Activated CD4-positive, CD25-positive, alpha-beta regulatory T cell treated with anti-CD3 and anti-CD28 coated beads, Interleukin-2, amount 50 U/mL, for 72 hours (primary cell): ENCODE results near the gene CAST.
"Not testable (repeated sequence)": the region's sequence is repeated elsewhere in the genome, so short reads cannot be mapped to it uniquely, and the experiment has no call there.

Source experiments
- DNase-seq: peaks from one replicate; pipeline ENCODE4 v3.0.0; 2021

The CAST gene

DNA sequence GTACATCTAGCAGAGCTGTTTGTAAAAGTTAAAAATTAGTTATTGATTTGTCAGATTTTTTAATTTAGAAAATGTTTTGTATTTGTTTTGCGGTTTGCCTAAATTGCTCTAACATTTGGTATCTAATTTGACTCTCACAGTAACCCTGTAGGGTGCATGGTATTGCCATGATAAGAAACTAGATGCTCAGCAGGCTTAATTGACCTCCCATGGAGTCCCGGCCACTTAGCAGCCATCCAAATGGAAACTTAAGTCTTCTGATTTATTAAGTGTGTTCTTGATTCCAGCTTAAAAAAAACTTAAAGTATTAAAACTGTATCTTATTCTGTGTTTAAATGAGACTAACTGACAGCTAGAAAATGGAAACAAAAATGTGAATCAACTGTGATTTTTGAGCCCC lies 54.5 kb downstream of the CAST start:
- DNase-seq: no peak

DNA sequence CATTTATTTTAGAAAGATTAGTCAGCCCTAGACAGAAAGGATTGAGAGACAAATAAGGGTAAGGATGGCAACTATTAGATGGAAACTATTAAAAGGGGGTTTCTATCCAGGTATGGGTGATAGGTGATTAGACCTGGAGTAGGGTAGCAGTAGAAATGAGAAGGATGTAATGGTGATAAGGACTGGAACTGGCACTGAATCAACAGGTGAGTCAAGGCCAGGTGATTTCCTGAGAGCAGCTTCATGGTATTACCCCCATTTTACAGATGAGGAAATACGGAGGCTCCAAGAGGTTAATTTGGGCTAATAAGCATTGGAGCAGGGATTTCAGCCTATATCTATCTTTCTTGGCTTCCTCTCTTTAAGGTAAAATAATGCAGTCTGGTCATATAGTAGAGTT lies 55.7 kb downstream of the CAST start:
- no peak for DNase-seq

DNA sequence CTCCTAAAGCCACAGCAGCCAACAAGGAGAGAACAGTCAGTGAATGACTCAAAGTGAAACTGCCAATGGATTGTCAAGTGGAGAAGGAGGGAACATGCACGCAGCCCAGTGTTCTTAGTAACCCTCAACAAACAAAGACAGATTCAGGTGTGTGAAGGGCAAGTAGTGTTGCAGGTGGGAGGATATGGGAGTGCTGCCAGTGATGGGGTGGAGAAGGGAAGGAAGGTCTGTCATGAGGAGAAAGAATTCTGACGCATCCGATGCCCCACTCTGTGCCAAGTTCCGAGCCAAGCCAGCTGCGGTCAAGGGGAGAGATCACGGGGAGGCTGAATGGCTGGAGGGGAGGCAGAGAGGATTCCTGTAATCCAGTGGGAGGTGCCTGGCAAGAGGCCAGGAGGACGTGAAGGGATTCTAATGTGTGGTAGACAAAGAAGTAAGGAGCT lies 56.5 kb downstream of the CAST start:
- no peak for DNase-seq

DNA sequence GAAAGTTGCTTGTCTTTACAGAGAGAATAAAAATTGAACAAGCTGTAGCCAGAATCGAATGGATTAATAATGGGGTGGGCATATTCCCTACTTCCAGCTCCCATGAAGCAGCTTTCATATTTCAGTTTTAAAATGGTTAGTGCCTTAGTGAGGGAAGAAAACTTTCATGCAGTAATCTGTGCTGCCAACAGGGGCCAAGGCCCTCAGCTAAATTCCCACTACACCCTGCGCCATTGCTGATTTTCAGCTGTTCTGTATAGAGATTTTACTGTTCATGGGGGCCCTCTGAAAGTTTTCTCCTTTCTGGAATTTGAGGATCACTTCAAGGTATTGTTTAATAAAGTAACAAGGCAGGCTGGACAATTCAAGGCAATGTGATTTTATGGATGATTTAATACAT lies 58.2 kb downstream of the CAST start:
- no peak for DNase-seq

DNA sequence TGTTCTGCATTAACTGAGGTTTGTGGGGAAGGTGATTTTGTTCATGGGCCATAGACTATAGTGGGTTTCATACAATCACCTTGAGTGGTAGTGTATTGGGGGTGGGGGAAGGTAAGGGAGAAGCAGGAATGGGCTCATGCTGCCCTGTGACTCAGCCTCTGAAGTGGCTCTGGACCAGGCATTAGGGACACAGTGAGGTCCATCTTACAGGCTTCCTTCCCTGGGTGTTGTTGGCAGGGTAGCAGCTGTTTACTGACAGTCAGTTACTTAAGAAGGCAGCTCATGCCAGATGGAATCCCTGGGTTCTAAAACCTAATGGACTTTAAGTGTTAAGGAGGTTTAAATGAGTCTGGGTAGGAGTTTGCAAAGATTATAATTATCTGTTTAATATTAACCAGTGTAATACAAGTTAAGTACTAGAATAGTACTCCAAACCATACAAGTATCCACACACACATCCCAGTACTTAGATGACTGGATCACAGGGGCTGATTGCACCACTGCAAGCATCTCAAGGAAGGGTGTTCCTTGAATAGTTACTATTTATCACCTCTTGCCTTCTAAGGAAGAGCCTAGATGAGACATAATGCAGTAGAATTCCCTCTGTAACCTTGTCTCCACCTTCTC lies 59.3 kb downstream of the CAST start:
- no peak for DNase-seq

DNA sequence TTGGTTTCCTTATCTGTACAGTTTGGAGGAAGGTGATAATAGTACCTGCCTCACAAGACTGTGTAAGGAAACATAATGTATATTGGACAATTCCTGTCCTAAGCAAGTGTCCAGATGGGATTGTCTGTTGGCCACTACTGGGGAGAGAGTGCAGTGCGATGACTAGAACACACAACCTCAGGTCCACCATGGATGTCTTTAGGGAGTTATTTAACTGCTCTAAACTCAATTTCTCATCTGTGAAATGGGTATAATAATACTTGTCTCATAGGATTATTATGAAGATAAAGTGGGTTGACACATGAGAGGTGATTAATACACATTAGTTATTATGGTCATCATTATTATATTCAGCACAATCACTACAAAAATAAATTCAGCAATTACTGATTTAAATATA lies 63.1 kb downstream of the CAST start:
- DNase-seq: no peak

DNA sequence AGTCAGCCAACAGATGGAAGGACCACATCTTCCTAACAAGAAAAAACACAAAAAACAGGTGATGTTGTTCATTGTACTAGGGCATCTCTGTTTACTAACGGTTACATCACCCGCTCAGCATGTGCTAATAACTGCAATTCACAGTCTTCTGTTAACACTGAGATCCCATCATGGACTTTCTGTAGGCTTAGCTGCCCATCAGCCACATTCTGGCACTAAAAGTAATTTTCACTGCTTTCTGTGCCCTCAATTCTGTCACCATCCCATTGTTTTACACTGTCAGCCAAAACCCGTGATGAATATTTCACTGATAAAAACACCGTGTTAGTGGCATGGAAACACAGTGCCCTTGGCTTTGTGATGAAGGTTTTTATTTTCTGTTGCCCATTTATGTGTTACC lies 64.6 kb downstream of the CAST start:
- DNase-seq: no peak

DNA sequence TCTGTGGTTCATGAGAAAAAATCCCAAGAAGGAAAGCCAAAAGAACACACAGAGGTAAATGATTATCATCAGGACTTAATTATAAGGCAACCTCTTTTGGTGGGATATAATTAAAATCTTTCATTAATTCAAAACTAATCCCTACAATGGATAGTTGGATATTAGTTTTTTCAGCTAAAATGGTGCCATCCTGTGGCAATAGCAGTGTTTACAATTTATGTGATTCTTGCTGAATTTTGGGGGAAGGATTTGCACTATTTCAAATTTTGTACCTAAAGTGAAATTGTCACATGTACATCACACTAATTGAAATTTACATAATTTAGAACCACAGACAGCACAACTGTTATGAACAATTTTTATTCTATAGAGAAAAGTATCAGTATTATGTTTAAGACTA lies 67.0 kb downstream of the CAST start:
- no peak for DNase-seq

DNA sequence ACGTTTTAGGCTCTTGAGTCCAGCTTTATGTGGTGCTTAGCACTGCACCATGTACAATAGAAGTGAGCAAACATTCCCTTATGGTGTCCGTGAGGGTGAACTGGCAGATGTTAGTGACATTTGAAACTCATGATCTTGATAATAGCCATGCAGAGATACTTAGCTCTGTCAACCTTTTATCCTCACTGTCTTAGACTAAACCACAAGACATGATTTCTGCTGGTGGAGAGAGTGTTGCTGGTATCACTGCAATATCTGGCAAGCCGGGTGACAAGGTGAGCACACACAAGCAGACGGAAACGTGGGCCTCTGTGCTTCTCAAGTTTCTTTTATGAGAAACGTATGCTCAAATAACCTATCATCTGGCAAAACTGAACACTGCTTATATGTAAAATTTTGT lies 68.4 kb downstream of the CAST start:
- DNase-seq: no peak

DNA sequence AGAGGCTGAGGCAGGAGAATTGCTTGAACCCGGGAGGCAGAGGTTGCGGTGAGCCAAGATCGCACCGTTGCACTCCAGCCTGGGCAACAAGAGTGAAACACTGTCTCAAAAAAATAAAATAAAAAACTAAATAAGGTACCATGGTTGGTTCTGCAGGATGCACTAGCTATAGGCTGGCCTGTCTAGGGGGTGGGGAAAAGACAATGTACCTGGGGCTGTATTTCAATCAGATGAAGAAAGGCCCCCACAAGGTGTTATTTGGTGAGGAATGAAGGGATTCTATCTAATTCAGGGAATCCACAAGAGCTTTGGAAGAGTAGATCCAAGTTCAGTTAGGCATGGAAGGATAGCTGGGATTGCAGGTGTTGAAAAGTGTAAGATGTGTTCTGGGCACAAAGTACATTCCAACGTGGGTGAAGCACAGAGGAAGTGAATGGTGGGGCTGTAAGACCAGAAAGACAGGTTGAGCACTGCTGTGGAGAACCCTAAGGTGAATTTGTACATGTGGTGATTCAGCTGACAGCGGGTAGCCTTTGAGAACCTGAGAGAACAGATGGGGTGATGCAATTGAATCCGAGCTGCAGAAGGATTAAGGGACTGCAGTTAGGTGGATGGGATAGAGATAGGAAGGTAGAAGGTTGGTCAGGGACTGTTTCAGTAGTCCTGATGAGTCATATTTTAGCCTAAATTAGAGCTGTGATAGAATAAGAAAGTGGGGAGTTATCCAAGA lies 71.8 kb downstream of the CAST start:
- no peak for DNase-seq

DNA sequence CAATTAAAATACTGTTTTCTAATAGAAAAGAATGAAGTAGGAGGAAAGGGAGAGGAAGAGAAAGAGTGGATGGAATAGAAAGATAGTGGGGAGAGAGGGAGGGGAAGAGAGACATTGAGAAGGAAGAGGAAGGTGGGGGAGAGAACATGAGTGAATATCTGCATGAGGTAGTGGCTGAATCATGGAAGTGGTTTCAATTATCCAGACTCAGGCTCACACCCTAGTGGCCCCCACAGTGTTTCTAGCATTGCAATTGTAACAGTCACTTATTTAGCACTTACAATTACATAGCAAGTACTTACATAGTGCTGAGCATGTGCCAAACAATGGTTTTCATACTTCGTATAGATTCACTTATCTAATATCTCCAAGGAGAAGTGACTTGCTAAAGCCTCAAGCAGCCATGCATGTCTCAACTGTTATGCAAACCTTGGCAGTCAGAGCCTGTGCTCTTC lies 72.7 kb downstream of the CAST start:
- DNase-seq: no peak

DNA sequence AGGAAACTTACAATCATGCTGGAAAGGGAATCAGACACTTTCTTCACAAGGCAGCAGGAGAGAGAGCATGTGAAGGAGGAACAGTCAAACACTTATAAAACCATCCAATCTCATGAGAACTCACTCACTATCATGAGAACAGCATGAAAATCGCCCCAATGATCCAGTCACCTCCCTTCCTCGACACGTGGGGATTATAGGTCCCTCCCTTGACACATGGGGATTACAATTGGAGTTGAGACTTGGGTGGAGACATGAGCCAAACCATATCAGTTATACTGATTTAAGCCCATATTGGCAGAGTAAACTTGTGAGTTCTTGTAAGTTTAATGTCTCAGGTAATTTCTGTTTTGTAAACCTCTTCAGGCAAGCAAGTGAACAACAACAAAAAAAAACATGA lies 74.8 kb downstream of the CAST start:
- DNase-seq: no peak

DNA sequence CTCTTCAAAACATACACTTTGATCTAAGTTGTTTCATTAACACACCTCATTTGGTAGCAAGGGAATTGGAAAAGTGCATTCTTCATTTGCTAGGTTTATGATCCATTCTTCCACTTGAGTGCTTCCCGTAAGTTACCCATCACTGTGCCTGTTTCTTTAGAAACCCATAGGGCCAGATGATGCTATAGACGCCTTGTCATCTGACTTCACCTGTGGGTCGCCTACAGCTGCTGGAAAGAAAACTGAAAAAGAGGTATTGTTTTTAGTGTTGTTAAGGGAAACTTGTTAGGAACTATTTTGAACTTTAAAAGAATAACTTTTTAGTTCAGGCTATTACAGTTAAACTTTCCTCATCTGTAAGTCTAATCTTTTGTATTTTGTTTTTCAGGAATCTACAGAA lies 78.9 kb downstream of the CAST start:
- no peak for DNase-seq

DNA sequence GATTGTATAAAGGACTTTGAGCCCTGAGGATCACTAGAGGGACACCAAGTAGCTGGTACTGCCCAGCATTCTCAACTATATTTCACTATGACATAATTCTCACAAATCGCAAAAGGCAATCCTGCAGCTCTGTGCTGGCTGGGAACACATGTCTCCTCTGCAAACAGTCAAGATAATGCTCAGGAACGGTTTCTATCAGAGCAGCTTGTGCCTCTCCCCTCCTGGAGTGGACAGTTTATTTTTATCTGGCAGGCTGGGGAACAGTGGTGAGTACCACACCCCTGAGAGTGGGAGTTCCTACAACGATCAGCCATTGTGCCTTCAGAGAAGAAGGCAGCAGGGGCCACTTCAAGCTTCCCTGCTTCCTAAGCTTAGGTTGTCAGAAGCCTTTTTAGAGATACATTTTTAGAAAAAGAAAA lies 79.7 kb downstream of the CAST start:
- DNase-seq: no peak

DNA sequence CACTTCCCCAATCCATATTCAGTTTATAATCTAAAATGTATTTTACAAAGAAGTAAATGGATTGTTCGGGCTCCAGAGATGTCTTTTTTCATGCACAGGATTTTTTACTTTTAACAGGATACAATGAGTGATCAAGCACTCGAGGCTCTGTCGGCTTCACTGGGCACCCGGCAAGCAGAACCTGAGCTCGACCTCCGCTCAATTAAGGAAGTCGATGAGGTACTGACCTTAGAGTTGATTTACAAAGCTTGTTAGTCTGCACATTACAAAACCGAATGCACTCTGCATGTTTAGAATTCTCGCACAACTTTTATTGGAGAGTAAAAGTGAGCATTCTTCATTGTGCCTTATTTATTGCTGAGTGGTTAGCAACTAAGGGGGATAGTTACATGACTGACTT lies 80.4 kb downstream of the CAST start:
- no peak for DNase-seq

DNA sequence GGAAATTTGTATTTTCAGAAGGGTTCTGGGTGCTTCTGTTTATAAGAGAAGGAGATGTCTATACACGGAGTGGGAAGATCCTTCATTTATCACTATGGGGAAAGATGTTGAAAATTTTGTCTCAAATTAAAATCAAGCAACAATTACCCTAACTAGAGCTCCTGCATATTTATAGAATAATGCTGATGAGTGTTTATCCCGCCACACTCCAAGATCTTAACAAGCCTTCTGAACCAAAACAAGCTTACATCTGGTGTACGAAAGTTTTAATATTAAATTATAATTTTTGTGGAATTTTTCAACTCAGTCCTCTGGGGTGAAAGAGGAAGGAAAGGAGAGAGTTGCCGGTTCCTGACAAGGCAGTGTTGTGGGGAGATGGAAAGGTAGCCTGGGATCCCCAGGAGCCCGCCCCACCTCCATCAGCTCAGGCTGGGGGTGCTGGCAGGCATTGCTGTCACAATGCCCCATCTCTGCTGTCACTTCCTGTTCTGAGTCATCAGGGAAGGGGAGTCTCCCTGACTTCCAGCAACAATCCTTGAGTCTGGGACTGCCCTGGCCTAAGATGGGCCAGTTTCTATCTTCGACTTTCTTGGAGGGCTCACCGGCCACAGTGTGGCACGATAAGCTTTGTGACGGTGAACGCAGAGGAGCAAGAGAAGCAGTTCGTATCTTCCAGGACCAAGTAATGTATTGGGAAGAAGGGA lies 81.0 kb downstream of the CAST start:
- DNase-seq: no peak

DNA sequence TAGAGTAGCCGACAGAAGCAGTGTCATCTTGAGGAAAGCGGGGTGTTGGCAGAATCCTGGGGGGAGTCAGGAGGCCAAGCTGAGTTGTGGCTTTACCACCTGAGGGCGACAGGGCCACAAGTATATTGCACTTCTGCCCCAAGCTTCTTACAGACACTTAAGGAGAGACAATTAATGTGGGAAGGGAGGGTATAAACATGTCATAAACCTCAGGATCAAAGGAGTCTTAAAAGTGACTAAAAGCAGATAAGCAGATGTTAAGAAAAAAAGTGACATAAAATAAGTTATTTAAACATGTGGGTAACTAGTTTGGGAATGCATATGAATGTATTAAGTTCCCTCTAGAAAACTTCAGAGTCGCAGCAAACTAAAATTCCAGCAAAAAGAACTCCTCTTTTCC lies 81.6 kb downstream of the CAST start:
- DNase-seq: no peak

DNA sequence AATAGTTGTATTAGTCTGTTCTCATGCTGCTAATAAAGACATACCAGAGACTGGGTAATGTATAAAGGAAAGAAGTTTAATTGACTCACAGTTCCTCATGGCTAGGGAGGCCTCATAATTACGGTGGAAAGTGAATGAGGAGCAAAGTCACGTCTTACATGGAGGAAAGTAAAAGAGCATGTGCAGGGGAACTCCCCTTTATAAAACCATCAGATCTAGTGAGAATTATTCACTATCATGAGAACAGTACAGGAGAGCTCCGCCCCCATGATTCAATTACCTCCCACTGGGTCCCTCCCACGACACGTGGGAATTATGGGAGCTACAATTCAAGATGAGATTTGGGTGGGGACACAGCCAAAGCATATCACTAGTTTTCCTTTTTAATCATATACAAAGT lies 82.0 kb downstream of the CAST start:
- DNase-seq: not testable (repeated sequence)

DNA sequence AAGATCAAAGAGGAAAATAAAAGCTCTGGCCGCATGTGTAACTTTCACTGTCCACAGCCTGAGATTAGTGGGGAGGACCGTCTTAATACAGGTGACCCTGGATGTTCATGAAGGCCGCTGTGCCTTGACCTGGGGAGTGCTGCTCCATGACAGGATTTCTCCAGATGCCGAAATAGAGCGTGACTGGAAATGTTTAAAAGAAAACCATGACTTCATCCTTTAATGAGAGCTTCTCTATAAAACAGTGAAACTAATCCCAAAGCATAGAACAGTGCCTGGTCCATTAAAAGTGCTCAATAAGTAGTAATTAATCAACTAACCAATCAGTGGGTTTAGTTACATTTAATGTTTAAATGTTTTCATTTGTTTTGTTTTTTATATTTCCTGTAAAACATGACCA lies 82.8 kb downstream of the CAST start:
- DNase-seq: no peak

DNA sequence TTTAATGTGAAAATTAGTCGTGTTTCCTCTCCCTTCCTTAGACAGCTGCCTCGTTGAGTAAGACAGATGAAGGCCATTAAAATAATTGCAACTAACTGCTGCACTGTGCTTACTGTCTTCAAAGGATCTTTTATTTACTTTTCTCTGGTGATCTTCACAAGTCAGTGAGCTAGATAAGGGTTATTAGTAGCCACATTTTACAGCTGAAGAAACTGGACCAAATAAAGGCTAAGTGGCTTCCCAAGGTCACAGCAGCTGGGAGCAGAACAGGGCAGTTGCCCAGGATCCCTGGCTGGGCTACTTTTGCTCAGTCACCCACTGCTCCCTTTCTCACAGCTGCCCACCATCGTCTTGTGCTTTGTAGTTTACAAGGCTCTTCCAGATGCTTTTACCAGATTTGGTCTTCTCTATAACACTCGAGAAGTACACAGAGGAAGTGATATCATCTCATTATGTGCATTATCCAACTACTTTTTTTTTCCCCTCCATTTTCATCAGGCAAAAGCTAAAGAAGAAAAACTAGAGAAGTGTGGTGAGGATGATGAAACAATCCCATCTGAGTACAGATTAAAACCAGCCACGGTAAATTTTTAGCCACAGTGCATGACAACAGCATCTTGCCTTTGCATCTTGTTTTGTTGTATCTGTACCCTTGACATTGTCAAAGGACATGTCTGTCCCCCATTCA lies 83.8 kb downstream of the CAST start:
- no peak for DNase-seq

DNA sequence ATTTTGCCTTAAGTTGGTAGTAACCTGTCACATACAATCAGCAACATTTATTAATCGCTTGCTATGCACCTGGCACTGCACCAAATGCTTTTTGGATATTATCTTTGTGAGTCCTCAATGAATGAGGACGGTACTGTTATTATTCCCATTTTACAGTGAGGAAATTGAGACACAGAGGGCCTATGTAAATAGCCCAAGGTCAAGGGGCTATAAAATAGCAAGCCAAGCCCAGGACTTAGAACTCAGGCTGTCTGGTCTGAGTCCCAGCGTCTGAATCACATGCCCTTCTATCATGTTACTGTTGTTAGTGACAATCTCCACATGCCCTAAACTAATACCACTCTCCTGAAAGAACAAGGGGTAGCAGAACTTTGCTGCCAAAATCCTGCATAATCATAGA lies 85.5 kb downstream of the CAST start:
- no peak for DNase-seq

DNA sequence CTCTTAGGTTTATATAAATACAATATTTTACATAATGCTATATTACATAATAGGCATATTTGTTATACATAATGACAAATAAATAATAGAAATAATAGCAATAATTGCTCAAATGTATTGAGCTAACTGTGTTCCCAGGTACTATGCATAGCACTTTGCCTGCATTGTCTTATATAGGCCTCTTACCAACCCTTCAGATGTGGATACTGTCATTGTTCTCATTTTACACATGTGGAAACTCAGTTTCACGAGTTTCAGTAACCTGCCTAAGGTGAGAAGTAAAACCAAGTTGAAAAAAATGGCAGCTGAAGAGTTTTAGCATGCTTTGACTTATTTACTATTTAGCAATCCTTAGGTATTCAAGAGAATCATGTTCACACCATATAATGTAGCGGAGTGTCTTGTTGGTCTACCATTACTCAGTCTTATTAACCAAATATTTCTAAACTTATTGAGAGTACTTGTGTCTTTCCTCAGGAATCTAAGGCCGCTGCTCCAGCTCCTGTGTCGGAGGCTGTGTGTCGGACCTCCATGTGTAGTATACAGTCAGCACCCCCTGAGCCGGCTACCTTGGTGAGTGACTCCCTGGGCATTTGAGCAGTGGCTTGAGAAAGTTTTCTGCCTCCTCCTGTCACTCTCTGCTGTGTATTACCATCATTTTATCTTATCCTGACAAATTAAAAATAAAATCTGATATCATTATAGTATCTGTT lies 88.1 kb downstream of the CAST start:
- no peak for DNase-seq
